Measurements from ENCODE around the gene MRPS22. TPM values are rescaled to one million over a fixed set of nuclear protein-coding genes. Genes with fewer than 3 reads are reported as not detected.
"Not testable (repeated sequence)": the region's sequence is repeated elsewhere in the genome, so short reads cannot be mapped to it uniquely, and the experiment has no call there.

MRPS22 gene
- total RNA-seq, 2 donors from 2014 or later = 31.8 to 41.6 TPM

- H3K27ac Mint-ChIP-seq = no peak overlapping the region
- ATAC-seq (no peak), DNase-seq (no peak)
- peaks cover 8% of the 10 kb centered on the region for H3K36me3 Mint-ChIP-seq (ENCODE audit: low read depth)
- H3K9me3 ChIP-seq (ENCODE audit: control insufficient read depth, low read length, poor library complexity, severe bottlenecking) = no peaks in the 10 kb centered on the region
- H3K27me3 Mint-ChIP-seq = no peaks in the 10 kb centered on the region
- peaks cover 5% of the 10 kb centered on the region for H3K4me1 Mint-ChIP-seq
- H3K4me3 Mint-ChIP-seq = no peak overlapping the region
Measured at GRCh38 chr3:139396707-139397106, 52.9 kb downstream of the MRPS22 start.

- DNase-seq; H3K27me3 Mint-ChIP-seq; H3K9me3 ChIP-seq (ENCODE audit: control insufficient read depth, low read length, poor library complexity, severe bottlenecking); H3K4me3 Mint-ChIP-seq; H3K4me1 Mint-ChIP-seq; ATAC-seq; H3K36me3 Mint-ChIP-seq (ENCODE audit: low read depth); H3K27ac Mint-ChIP-seq: not testable (repeated sequence)
Measured at GRCh38 chr3:139401155-139401554, 57.3 kb downstream of the MRPS22 start.

Other genes with a start within 250 kb of the MRPS22 start
- gene COPB2, start 45.6 kb downstream of the MRPS22 start, total RNA-seq = 10 to 100 TPM; 26.3 to 29.7 TPM
- not detected for gene RBP2, start 132.5 kb downstream of the MRPS22 start, total RNA-seq
- not detected for gene RBP1, start 195.7 kb downstream of the MRPS22 start, total RNA-seq

Data from T-helper 17 cell (primary cell).